ENCODE data around the gene FBN1. TPM values are rescaled to one million over a fixed set of nuclear protein-coding genes. Genes with fewer than 3 reads are reported as not detected.

Gene FBN1
- total RNA-seq, 1 experiment from 2014 or later, result 6.7 TPM

GRCh38 chr15:48560321-48561051, 85.0 kb downstream of the FBN1 start:
- Histone ChIP-seq H3K9me3 (ENCODE audit: low read length) (no peaks in the 10 kb centered on the region), H3K27me3 (ENCODE audit: low read length) (no peaks in the 10 kb centered on the region), H3K4me1 (ENCODE audit: insufficient read depth, low read length) (peaks cover 10% of the 10 kb centered on the region), H3K79me2 (ENCODE audit: low read length) (no peaks in the 10 kb centered on the region), H3K36me3 (ENCODE audit: low read depth, low read length) (no peaks in the 10 kb centered on the region), H3K4me3 (ENCODE audit: low read length) (no peak overlapping the region), H4K20me1 (ENCODE audit: low read length) (no peaks in the 10 kb centered on the region), H3K4me2 (ENCODE audit: low read length) (no peak overlapping the region), H2AFZ (ENCODE audit: low read length) (no peak overlapping the region), H3K27ac (ENCODE audit: low read length) (no peak overlapping the region), H3K9me2 (replicated peaks; ENCODE audit: low read length) (no peaks in the 10 kb centered on the region), H3K9ac (ENCODE audit: low read length) (no peak overlapping the region), H3F3A (ENCODE audit: low read length, unreplicated experiment) (no peaks in the 10 kb centered on the region)
- TF ChIP-seq CTCF (conservative IDR thresholded peaks at IDR 0.05; ENCODE audit: low read depth, low read length), result no peak
- no peak for TF ChIP-seq EZH2 (IDR thresholded peaks at IDR 0.05; ENCODE audit: low read length, unreplicated experiment)
- TF ChIP-seq EZH2phosphoT487 (IDR thresholded peaks at IDR 0.05; ENCODE audit: borderline replicate concordance, low read length), result no peak
- intact Hi-C loops (cut with micrococcal nuclease), result loop anchor here (10.0 kb wide), 1 partner anchor 86 kb away; no protein-coding TSS in a partner anchor
- BruUV-seq (replicated peaks), result no TSS peak
- CTCF ChIA-PET, result no interaction called here
- POLR2A ChIA-PET (ENCODE audit: unreplicated experiment), result no interaction called here
- DNase-seq (no peak), ATAC-seq (no peak)

GRCh38 chr15:48559285-48559684, 86.2 kb downstream of the FBN1 start:
- Histone ChIP-seq H3K9ac (ENCODE audit: low read length) (no peak overlapping the region), H3F3A (ENCODE audit: low read length, unreplicated experiment) (no peaks in the 10 kb centered on the region), H2AFZ (ENCODE audit: low read length) (no peak overlapping the region), H3K4me1 (ENCODE audit: insufficient read depth, low read length) (no peaks in the 10 kb centered on the region), H3K36me3 (ENCODE audit: low read depth, low read length) (no peaks in the 10 kb centered on the region), H3K4me3 (ENCODE audit: low read length) (no peak overlapping the region), H3K27me3 (ENCODE audit: low read length) (no peaks in the 10 kb centered on the region), H3K9me2 (replicated peaks; ENCODE audit: low read length) (no peaks in the 10 kb centered on the region), H3K9me3 (ENCODE audit: low read length) (no peaks in the 10 kb centered on the region), H3K79me2 (ENCODE audit: low read length) (no peaks in the 10 kb centered on the region), H4K20me1 (ENCODE audit: low read length) (no peaks in the 10 kb centered on the region), H3K27ac (ENCODE audit: low read length) (no peak overlapping the region), H3K4me2 (ENCODE audit: low read length) (no peak overlapping the region)
- DNase-seq, result no peak
- CTCF ChIA-PET, result no interaction called here
- POLR2A ChIA-PET (ENCODE audit: unreplicated experiment), result no interaction called here
- intact Hi-C loops (cut with micrococcal nuclease), result no loop called here
- no TSS peak for BruUV-seq (replicated peaks)
- no peak for TF ChIP-seq CTCF (conservative IDR thresholded peaks at IDR 0.05; ENCODE audit: low read depth, low read length)
- no peak for ATAC-seq

GRCh38 chr15:48558226-48558625, 87.3 kb downstream of the FBN1 start:
- no peak overlapping the region for H3K4me2 ChIP-seq (ENCODE audit: low read length)
- no peaks in the 10 kb centered on the region for H3F3A ChIP-seq (ENCODE audit: low read length, unreplicated experiment)
- TF ChIP-seq EZH2phosphoT487 (IDR thresholded peaks at IDR 0.05; ENCODE audit: borderline replicate concordance, low read length), result no peak
- no peak for TF ChIP-seq EZH2 (IDR thresholded peaks at IDR 0.05; ENCODE audit: low read length, unreplicated experiment)
- no peak for TF ChIP-seq CTCF (conservative IDR thresholded peaks at IDR 0.05; ENCODE audit: low read depth, low read length)
- ATAC-seq, result no peak
- no peaks in the 10 kb centered on the region for H3K4me1 ChIP-seq (ENCODE audit: insufficient read depth, low read length)
- no peak overlapping the region for H3K4me3 ChIP-seq (ENCODE audit: low read length)
- no peaks in the 10 kb centered on the region for H4K20me1 ChIP-seq (ENCODE audit: low read length)
- H3K79me2 ChIP-seq (ENCODE audit: low read length), result no peaks in the 10 kb centered on the region
- H3K36me3 ChIP-seq (ENCODE audit: low read depth, low read length), result no peaks in the 10 kb centered on the region
- H3K9ac ChIP-seq (ENCODE audit: low read length), result no peak overlapping the region
- DNase-seq, result no peak
- H2AFZ ChIP-seq (ENCODE audit: low read length), result no peak overlapping the region
- ChIA-PET CTCF (no interaction called here), POLR2A (ENCODE audit: unreplicated experiment) (no interaction called here)
- H3K27me3 ChIP-seq (ENCODE audit: low read length), result no peaks in the 10 kb centered on the region
- BruUV-seq (replicated peaks), result no TSS peak
- intact Hi-C loops (cut with micrococcal nuclease), result no loop called here
- H3K27ac ChIP-seq (ENCODE audit: low read length), result no peak overlapping the region
- no peaks in the 10 kb centered on the region for H3K9me2 ChIP-seq (replicated peaks; ENCODE audit: low read length)
- no peaks in the 10 kb centered on the region for H3K9me3 ChIP-seq (ENCODE audit: low read length)
